Activated CD8-positive, alpha-beta T cell treated with anti-CD3 and anti-CD28 coated beads for 36 hours (primary cell): ENCODE measurements around the gene GBA2. TPM values are rescaled to one million over a fixed set of nuclear protein-coding genes. Genes with fewer than 3 reads are reported as not detected.
A peak's percentile ranks its signal among the peaks of the same experiment; 100 is the strongest.

Source experiments
- ATAC-seq: fragments of 200-7000 bp; cut with Tn5 transposase; one replicate; pipeline ENCODE4 v1.10.0; 2021; ENCODE audit warnings: mild to moderate bottlenecking, moderate library complexity
- CTCF ChIA-PET: fragments of 350-600 bp; sonication (Branson Sonifier 250); formaldehyde crosslinking; loops from one replicate; lab custom pipeline; 2021; ENCODE audit warnings: antibody characterized with exemption; lab: Charles Lee
- POLR2A ChIA-PET: fragments of 350-600 bp; sonication (Branson Sonifier 250); formaldehyde crosslinking; loops from one replicate; lab custom pipeline; 2021; ENCODE audit warnings: antibody characterized with exemption; lab: Charles Lee
- DNase-seq: peaks from one replicate; pipeline ENCODE4 v3.0.0-alpha.2; 2020
- H3K27ac Mint-ChIP-seq: one replicate; pipeline ENCODE4 v1.8.0; 2021; ENCODE audit warnings: mild to moderate bottlenecking, mixed read lengths
- H3K27me3 Mint-ChIP-seq: one replicate; pipeline ENCODE4 v1.8.0; 2021; ENCODE audit warnings: mixed read lengths
- H3K36me3 Mint-ChIP-seq: one replicate; pipeline ENCODE4 v1.8.0; 2021; ENCODE audit warnings: low read depth, mixed read lengths
- H3K4me1 Mint-ChIP-seq: one replicate; pipeline ENCODE4 v1.8.0; 2021; ENCODE audit warnings: low read depth, mixed read lengths
- H3K4me3 Mint-ChIP-seq: one replicate; pipeline ENCODE4 v1.8.0; 2021; ENCODE audit warnings: mild to moderate bottlenecking, moderate library complexity, mixed read lengths
- H3K9me3 Mint-ChIP-seq: one replicate; pipeline ENCODE4 v1.8.0; 2021; ENCODE audit warnings: mixed read lengths
- CTCF ChIP-seq: fragments of 200-600 bp; IDR thresholded peaks from one replicate; pipeline ENCODE4 v1.8.0; 2022; ENCODE audit warnings: antibody characterized with exemption, mild to moderate bottlenecking
- intact Hi-C: fragments of 100-400 bp; cut with micrococcal nuclease; formaldehyde crosslinking; loops from one replicate; pipeline ENCODE4 v1.10.0; 2022
- total RNA-seq, 2 experiments: library from RNA; stranded (reverse); gene quantifications; one replicate each; pipeline ENCODE4 v1.2.3, GENCODE V29; 2021

The GBA2 gene
- total RNA-seq, 2 experiments from 2014 or later, result 21.2 to 22.3 TPM

GRCh38 chr9:35741740-35742139 lies 7.3 kb downstream of the GBA2 start:
- TF ChIP-seq CTCF, result no peak
- ChIA-PET POLR2A (interaction anchor here (1.0 kb wide), 1 partner anchor 84 kb away, joined by 3 read pairs; the partner anchor contains the start of genes CCDC107 and RMRP), CTCF (interaction anchor here (1.0 to 1.6 kb wide), 2 partner anchors 15 to 48 kb away, joined by 3 to 5 read pairs; no protein-coding TSS in a partner anchor)
- H3K4me1 Mint-ChIP-seq, result peaks cover 32% of the 10 kb centered on the region
- intact Hi-C loops, result no loop called here
- peak; percentile 56 for ATAC-seq
- no peak overlapping the region for H3K4me3 Mint-ChIP-seq
- peak; percentile 25 for DNase-seq
- H3K27me3 Mint-ChIP-seq, result no peaks in the 10 kb centered on the region
- H3K9me3 Mint-ChIP-seq, result no peaks in the 10 kb centered on the region
- H3K27ac Mint-ChIP-seq, result peak overlapping the region; percentile 23
- H3K36me3 Mint-ChIP-seq, result peaks cover 26% of the 10 kb centered on the region

GRCh38 chr9:35740243-35740642 lies 8.8 kb downstream of the GBA2 start:
- Mint-ChIP-seq H3K27ac (no peak overlapping the region), H3K4me3 (no peak overlapping the region), H3K4me1 (peaks cover 23% of the 10 kb centered on the region), H3K36me3 (peaks cover 26% of the 10 kb centered on the region), H3K27me3 (no peaks in the 10 kb centered on the region), H3K9me3 (no peaks in the 10 kb centered on the region)
- ATAC-seq (no peak), DNase-seq (no peak)
- TF ChIP-seq CTCF, result no peak
- ChIA-PET CTCF (interaction anchor here (1.0 to 3.6 kb wide), 4 partner anchors 7 to 44 kb away, joined by 3 to 17 read pairs (median 4); no protein-coding TSS in a partner anchor), POLR2A (interaction anchor here (0.8 kb wide), 1 partner anchor 16 kb away, joined by 3 read pairs; no protein-coding TSS in a partner anchor)
- intact Hi-C loops, result no loop called here

GRCh38 chr9:35738924-35739323 lies 10.1 kb downstream of the GBA2 start:
- intact Hi-C loops, result no loop called here
- TF ChIP-seq CTCF, result no peak
- Mint-ChIP-seq H3K27me3 (no peaks in the 10 kb centered on the region), H3K9me3 (no peaks in the 10 kb centered on the region), H3K36me3 (peaks cover 23% of the 10 kb centered on the region), H3K27ac (no peak overlapping the region), H3K4me1 (peaks cover 25% of the 10 kb centered on the region), H3K4me3 (no peak overlapping the region)
- DNase-seq, result no peak
- POLR2A ChIA-PET, result interaction anchor here (1.4 to 1.5 kb wide), 2 partner anchors 9 to 11 kb away, joined by 3 to 9 read pairs; partner anchors contain the start of genes GBA2 and RGP1
- CTCF ChIA-PET, result interaction anchor here (1.8 to 3.6 kb wide), 2 partner anchors 9 to 11 kb away, joined by 5 to 17 read pairs; no protein-coding TSS in a partner anchor
- ATAC-seq, result no peak

- Mint-ChIP-seq H3K27ac (no peak overlapping the region), H3K9me3 (no peaks in the 10 kb centered on the region), H3K4me1 (peaks cover 31% of the 10 kb centered on the region), H3K36me3 (peaks cover 24% of the 10 kb centered on the region), H3K4me3 (no peak overlapping the region), H3K27me3 (no peaks in the 10 kb centered on the region)
- TF ChIP-seq CTCF, result no peak
- no peak for DNase-seq
- intact Hi-C loops, result no loop called here
- POLR2A ChIA-PET, result interaction anchor here (0.7 to 1.5 kb wide), 5 partner anchors 10 to 74 kb away, joined by 3 to 5 read pairs (median 3); partner anchors contain the start of gene ARHGEF39
- ATAC-seq, result no peak
- CTCF ChIA-PET, result interaction anchor here (1.3 to 3.6 kb wide), 2 partner anchors 9 to 12 kb away, joined by 6 to 17 read pairs; no protein-coding TSS in a partner anchor
Measured at GRCh38 chr9:35738186-35738585, 10.8 kb downstream of the GBA2 start.

GRCh38 chr9:35737143-35737542 lies 11.9 kb downstream of the GBA2 start:
- intact Hi-C loops, result no loop called here
- POLR2A ChIA-PET, result interaction anchor here (1.0 to 1.4 kb wide), 3 partner anchors 11 to 73 kb away, joined by 3 to 5 read pairs (median 4); partner anchors contain the start of gene ARHGEF39
- ATAC-seq (no peak), DNase-seq (no peak)
- H3K27ac Mint-ChIP-seq, result no peak overlapping the region
- peaks cover 25% of the 10 kb centered on the region for H3K36me3 Mint-ChIP-seq
- H3K4me1 Mint-ChIP-seq, result peaks cover 26% of the 10 kb centered on the region
- no peaks in the 10 kb centered on the region for H3K9me3 Mint-ChIP-seq
- H3K4me3 Mint-ChIP-seq, result no peak overlapping the region
- no peaks in the 10 kb centered on the region for H3K27me3 Mint-ChIP-seq
- TF ChIP-seq CTCF, result no peak
- CTCF ChIA-PET, result interaction anchor here (0.8 to 3.6 kb wide), 8 partner anchors 9 to 46 kb away, joined by 3 to 19 read pairs (median 6); no protein-coding TSS in a partner anchor
